ENCODE results near the gene TNS1.
"Not testable (repeated sequence)": the region's sequence is repeated elsewhere in the genome, so short reads cannot be mapped to it uniquely, and the experiment has no call there.

The TNS1 gene

GRCh38 chr2:217797165-217797564, 205.6 kb downstream of the TNS1 start:
- DNase-seq (ENCODE audit: low read depth) = no peak

- no peak for DNase-seq (ENCODE audit: low read depth)
These were observed 206.9 kb downstream of the TNS1 start for GRCh38 chr2:217795706-217796465.

GRCh38 chr2:217795067-217795466, 207.7 kb downstream of the TNS1 start:
- no peak for DNase-seq (ENCODE audit: low read depth)

- no peak for DNase-seq (ENCODE audit: low read depth)
These were observed 208.4 kb downstream of the TNS1 start for GRCh38 chr2:217794133-217794986.

GRCh38 chr2:217793566-217794132, 209.1 kb downstream of the TNS1 start:
- DNase-seq (ENCODE audit: low read depth) = no peak

- no peak for DNase-seq (ENCODE audit: low read depth)
These were observed 209.9 kb downstream of the TNS1 start for GRCh38 chr2:217792626-217793527.

- no peak for DNase-seq (ENCODE audit: low read depth)
These were observed 211.2 kb downstream of the TNS1 start for GRCh38 chr2:217791551-217791950.

- DNase-seq (ENCODE audit: low read depth) = no peak
These were observed 212.0 kb downstream of the TNS1 start for GRCh38 chr2:217790681-217791392.

GRCh38 chr2:217790195-217790594, 212.6 kb downstream of the TNS1 start:
- no peak for DNase-seq (ENCODE audit: low read depth)

GRCh38 chr2:217789736-217790181, 213.0 kb downstream of the TNS1 start:
- no peak for DNase-seq (ENCODE audit: low read depth)

GRCh38 chr2:217789003-217789735, 213.6 kb downstream of the TNS1 start:
- DNase-seq (ENCODE audit: low read depth) = peak; percentile 62

GRCh38 chr2:217788669-217789002, 214.2 kb downstream of the TNS1 start:
- no peak for DNase-seq (ENCODE audit: low read depth)

GRCh38 chr2:217787160-217787877, 215.5 kb downstream of the TNS1 start:
- no peak for DNase-seq (ENCODE audit: low read depth)

- not testable (repeated sequence) for DNase-seq (ENCODE audit: low read depth)
These were observed 216.2 kb downstream of the TNS1 start for GRCh38 chr2:217786560-217786959.

- DNase-seq (ENCODE audit: low read depth) = peak; percentile 64
These were observed 217.2 kb downstream of the TNS1 start for GRCh38 chr2:217785544-217786045.

- no peak for DNase-seq (ENCODE audit: low read depth)
These were observed 217.7 kb downstream of the TNS1 start for GRCh38 chr2:217784996-217785543.

GRCh38 chr2:217783243-217783642, 219.6 kb downstream of the TNS1 start:
- DNase-seq (ENCODE audit: low read depth) = no peak

- DNase-seq (ENCODE audit: low read depth) = no peak
These were observed 224.9 kb downstream of the TNS1 start for GRCh38 chr2:217777906-217778305.

- no peak for DNase-seq (ENCODE audit: low read depth)
These were observed 226.2 kb downstream of the TNS1 start for GRCh38 chr2:217776631-217777030.
